Upper lobe of left lung (tissue), 4 donors: ENCODE results near the gene PLCB2.

Experiments
- EP300 ChIP-seq, 4 donors: sonication (generic); formaldehyde crosslinking; IDR thresholded peaks; one replicate each; pipeline ENCODE4 v1.5.1; 2017; ENCODE audit warnings: antibody characterized with exemption in 4 of 4, control low read depth in 2 of 4
- POLR2A ChIP-seq, 4 donors: fragments of 450-650 bp; IDR thresholded peaks; one replicate each; pipeline ENCODE4 v1.5.1; 2016 to 2017; ENCODE audit warnings: antibody characterized with exemption in 4 of 4, mild to moderate bottlenecking in 2 of 4
- POLR2AphosphoS5 ChIP-seq, 2 donors: sonication (generic); formaldehyde crosslinking; IDR thresholded peaks; one replicate each; pipeline ENCODE4 v1.5.1; 2017; ENCODE audit warnings: antibody characterized with exemption in 2 of 2
- TF ChIP-seq, protein P1 (sequence below), 6 experiments: fragments of 450-650 bp in 4 of 6; fragments of 200-600 bp in 2 of 6; sonication (generic) in 2 of 6; IDR thresholded peaks; one replicate each; pipeline ENCODE4 v1.5.1; 2016 to 2019; ENCODE audit warnings: antibody characterized with exemption in 6 of 6

GRCh38 chr15:40275523-40275922 is 32.2 kb downstream of the PLCB2 start:
- TF ChIP-seq, protein P1, sequence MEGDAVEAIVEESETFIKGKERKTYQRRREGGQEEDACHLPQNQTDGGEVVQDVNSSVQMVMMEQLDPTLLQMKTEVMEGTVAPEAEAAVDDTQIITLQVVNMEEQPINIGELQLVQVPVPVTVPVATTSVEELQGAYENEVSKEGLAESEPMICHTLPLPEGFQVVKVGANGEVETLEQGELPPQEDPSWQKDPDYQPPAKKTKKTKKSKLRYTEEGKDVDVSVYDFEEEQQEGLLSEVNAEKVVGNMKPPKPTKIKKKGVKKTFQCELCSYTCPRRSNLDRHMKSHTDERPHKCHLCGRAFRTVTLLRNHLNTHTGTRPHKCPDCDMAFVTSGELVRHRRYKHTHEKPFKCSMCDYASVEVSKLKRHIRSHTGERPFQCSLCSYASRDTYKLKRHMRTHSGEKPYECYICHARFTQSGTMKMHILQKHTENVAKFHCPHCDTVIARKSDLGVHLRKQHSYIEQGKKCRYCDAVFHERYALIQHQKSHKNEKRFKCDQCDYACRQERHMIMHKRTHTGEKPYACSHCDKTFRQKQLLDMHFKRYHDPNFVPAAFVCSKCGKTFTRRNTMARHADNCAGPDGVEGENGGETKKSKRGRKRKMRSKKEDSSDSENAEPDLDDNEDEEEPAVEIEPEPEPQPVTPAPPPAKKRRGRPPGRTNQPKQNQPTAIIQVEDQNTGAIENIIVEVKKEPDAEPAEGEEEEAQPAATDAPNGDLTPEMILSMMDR (IDR thresholded peaks at IDR 0.05): no peak
- TF ChIP-seq EP300 (IDR thresholded peaks at IDR 0.05) (no peak), POLR2AphosphoS5 (IDR thresholded peaks at IDR 0.05) (no peak), POLR2A (IDR thresholded peaks at IDR 0.05) (no peak)
